ENCODE data around the gene NOTCH1.

Gene NOTCH1

GRCh38 chr9:136520053-136520540 is 25.8 kb downstream of the NOTCH1 start:
- Histone ChIP-seq H3K27me3 (ENCODE audit: insufficient read depth, low read length) (no peaks in the 10 kb centered on the region), H3K79me2 (ENCODE audit: control insufficient read depth, insufficient read depth, low read length, poor library complexity) (no peaks in the 10 kb centered on the region), H3K79me1 (ENCODE audit: low read length) (no peaks in the 10 kb centered on the region), H3K4me2 (ENCODE audit: low read length) (no peak overlapping the region), H2BK120ac (ENCODE audit: insufficient read depth, low read length, poor library complexity) (no peak overlapping the region), H2BK5ac (ENCODE audit: low read depth, low read length, poor library complexity) (no peak overlapping the region), H2BK12ac (ENCODE audit: low read length) (no peak overlapping the region), H3K36me3 (ENCODE audit: control insufficient read depth in 1 of 2, insufficient read depth in 2 of 2, low read length in 2 of 2) (peaks cover 27 to 38% of the 10 kb centered on the region in 2 experiments), H3K23ac (ENCODE audit: low read length) (no peak overlapping the region), H2AFZ (ENCODE audit: insufficient read depth, low read length, poor library complexity) (no peak overlapping the region), H3K18ac (ENCODE audit: low read length) (no peak overlapping the region), H3K9me3 (ENCODE audit: insufficient read depth, low read depth, low read length) (no peaks in the 10 kb centered on the region), H4K8ac (ENCODE audit: low read depth, low read length) (no peak overlapping the region), H3K14ac (ENCODE audit: low read length) (no peak overlapping the region), H3K27ac (ENCODE audit: low read depth, low read length) (no peak overlapping the region), H4K91ac (ENCODE audit: low read depth, low read length) (no peak overlapping the region), H3K9ac (ENCODE audit: low read length) (no peak overlapping the region), H3K4ac (ENCODE audit: low read depth, low read length) (no peak overlapping the region), H4K12ac (ENCODE audit: low read depth, low read length) (no peak overlapping the region), H2AK5ac (ENCODE audit: low read length) (no peak overlapping the region), H3K4me3 (ENCODE audit: low read depth, low read length) (no peak overlapping the region), H3K4me1 (ENCODE audit: control insufficient read depth in 1 of 2, insufficient read depth in 2 of 2, low read length in 2 of 2) (no peaks in the 10 kb centered on the region)
- DNase-seq: no peak
- no CpG with 5 or more reads among the region's 20 CpGs for WGBS (ENCODE audit: extremely low coverage, insufficient coverage, insufficient read length)

- DNase-seq: no peak
- H3K79me1 ChIP-seq (ENCODE audit: low read length): no peaks in the 10 kb centered on the region
- no peaks in the 10 kb centered on the region for H3K79me2 ChIP-seq (ENCODE audit: control insufficient read depth, insufficient read depth, low read length, poor library complexity)
- no peak overlapping the region for H4K12ac ChIP-seq (ENCODE audit: low read depth, low read length)
- peaks cover 34 to 42% of the 10 kb centered on the region in 2 experiments for H3K36me3 ChIP-seq (ENCODE audit: control insufficient read depth in 1 of 2, insufficient read depth in 2 of 2, low read length in 2 of 2)
- H3K14ac ChIP-seq (ENCODE audit: low read length): no peak overlapping the region
- H3K4me1 ChIP-seq (ENCODE audit: control insufficient read depth in 1 of 2, insufficient read depth in 2 of 2, low read length in 2 of 2): no peaks in the 10 kb centered on the region
- H2AFZ ChIP-seq (ENCODE audit: insufficient read depth, low read length, poor library complexity): no peak overlapping the region
- H3K4me2 ChIP-seq (ENCODE audit: low read length): no peak overlapping the region
- H3K27me3 ChIP-seq (ENCODE audit: insufficient read depth, low read length): no peaks in the 10 kb centered on the region
- H3K27ac ChIP-seq (ENCODE audit: low read depth, low read length): no peak overlapping the region
- no peak overlapping the region for H3K4me3 ChIP-seq (ENCODE audit: low read depth, low read length)
- H3K18ac ChIP-seq (ENCODE audit: low read length): no peak overlapping the region
- H2BK5ac ChIP-seq (ENCODE audit: low read depth, low read length, poor library complexity): no peak overlapping the region
- no peaks in the 10 kb centered on the region for H3K9me3 ChIP-seq (ENCODE audit: insufficient read depth, low read depth, low read length)
- no peak overlapping the region for H4K8ac ChIP-seq (ENCODE audit: low read depth, low read length)
- no peak overlapping the region for H2AK5ac ChIP-seq (ENCODE audit: low read length)
- no CpG with 5 or more reads among the region's 32 CpGs for WGBS (ENCODE audit: extremely low coverage, insufficient coverage, insufficient read length)
- H3K23ac ChIP-seq (ENCODE audit: low read length): no peak overlapping the region
- H2BK12ac ChIP-seq (ENCODE audit: low read length): no peak overlapping the region
- H4K91ac ChIP-seq (ENCODE audit: low read depth, low read length): no peak overlapping the region
- H2BK120ac ChIP-seq (ENCODE audit: insufficient read depth, low read length, poor library complexity): no peak overlapping the region
- H3K4ac ChIP-seq (ENCODE audit: low read depth, low read length): no peak overlapping the region
- no peak overlapping the region for H3K9ac ChIP-seq (ENCODE audit: low read length)
Observed at GRCh38 chr9:136519263-136520052, 26.4 kb downstream of the NOTCH1 start.

GRCh38 chr9:136518623-136519022 is 27.2 kb downstream of the NOTCH1 start:
- Histone ChIP-seq H3K9me3 (ENCODE audit: insufficient read depth, low read depth, low read length) (no peaks in the 10 kb centered on the region), H3K4ac (ENCODE audit: low read depth, low read length) (no peak overlapping the region), H2BK120ac (ENCODE audit: insufficient read depth, low read length, poor library complexity) (no peak overlapping the region), H3K27me3 (ENCODE audit: insufficient read depth, low read length) (no peaks in the 10 kb centered on the region), H3K36me3 (ENCODE audit: control insufficient read depth in 1 of 2, insufficient read depth in 2 of 2, low read length in 2 of 2) (peaks cover 40 to 44% of the 10 kb centered on the region in 2 experiments), H2BK5ac (ENCODE audit: low read depth, low read length, poor library complexity) (no peak overlapping the region), H3K9ac (ENCODE audit: low read length) (no peak overlapping the region), H3K79me2 (ENCODE audit: control insufficient read depth, insufficient read depth, low read length, poor library complexity) (no peaks in the 10 kb centered on the region), H2AFZ (ENCODE audit: insufficient read depth, low read length, poor library complexity) (no peak overlapping the region), H4K12ac (ENCODE audit: low read depth, low read length) (no peak overlapping the region), H3K14ac (ENCODE audit: low read length) (no peak overlapping the region), H2BK12ac (ENCODE audit: low read length) (no peak overlapping the region), H2AK5ac (ENCODE audit: low read length) (no peak overlapping the region), H4K8ac (ENCODE audit: low read depth, low read length) (no peak overlapping the region), H3K4me1 (ENCODE audit: control insufficient read depth in 1 of 2, insufficient read depth in 2 of 2, low read length in 2 of 2) (no peaks in the 10 kb centered on the region), H3K79me1 (ENCODE audit: low read length) (no peaks in the 10 kb centered on the region), H3K18ac (ENCODE audit: low read length) (no peak overlapping the region), H4K91ac (ENCODE audit: low read depth, low read length) (no peak overlapping the region), H3K23ac (ENCODE audit: low read length) (no peak overlapping the region), H3K4me3 (ENCODE audit: low read depth, low read length) (no peak overlapping the region), H3K4me2 (ENCODE audit: low read length) (no peak overlapping the region), H3K27ac (ENCODE audit: low read depth, low read length) (no peak overlapping the region)
- no CpG with 5 or more reads among the region's 18 CpGs for WGBS (ENCODE audit: extremely low coverage, insufficient coverage, insufficient read length)
- no peak for DNase-seq

- Histone ChIP-seq H3K23ac (ENCODE audit: low read length) (no peak overlapping the region), H3K9ac (ENCODE audit: low read length) (no peak overlapping the region), H3K4me3 (ENCODE audit: low read depth, low read length) (no peak overlapping the region), H3K79me1 (ENCODE audit: low read length) (no peaks in the 10 kb centered on the region), H3K4me1 (ENCODE audit: control insufficient read depth in 1 of 2, insufficient read depth in 2 of 2, low read length in 2 of 2) (no peaks in the 10 kb centered on the region), H2AFZ (ENCODE audit: insufficient read depth, low read length, poor library complexity) (no peak overlapping the region), H4K12ac (ENCODE audit: low read depth, low read length) (no peak overlapping the region), H4K8ac (ENCODE audit: low read depth, low read length) (no peak overlapping the region), H2BK12ac (ENCODE audit: low read length) (no peak overlapping the region), H2BK120ac (ENCODE audit: insufficient read depth, low read length, poor library complexity) (no peak overlapping the region), H3K9me3 (ENCODE audit: insufficient read depth, low read depth, low read length) (no peaks in the 10 kb centered on the region), H4K91ac (ENCODE audit: low read depth, low read length) (no peak overlapping the region), H3K4ac (ENCODE audit: low read depth, low read length) (no peak overlapping the region), H3K79me2 (ENCODE audit: control insufficient read depth, insufficient read depth, low read length, poor library complexity) (no peaks in the 10 kb centered on the region), H2BK5ac (ENCODE audit: low read depth, low read length, poor library complexity) (no peak overlapping the region), H3K27me3 (ENCODE audit: insufficient read depth, low read length) (no peaks in the 10 kb centered on the region), H3K27ac (ENCODE audit: low read depth, low read length) (no peak overlapping the region), H3K36me3 (ENCODE audit: control insufficient read depth in 1 of 2, insufficient read depth in 2 of 2, low read length in 2 of 2) (peaks cover 43 to 49% of the 10 kb centered on the region in 2 experiments), H3K18ac (ENCODE audit: low read length) (no peak overlapping the region), H3K14ac (ENCODE audit: low read length) (no peak overlapping the region), H2AK5ac (ENCODE audit: low read length) (no peak overlapping the region), H3K4me2 (ENCODE audit: low read length) (no peak overlapping the region)
- DNase-seq: no peak
- WGBS (ENCODE audit: extremely low coverage, insufficient coverage, insufficient read length): no CpG with 5 or more reads among the region's 17 CpGs
Observed at GRCh38 chr9:136517950-136518349, 27.9 kb downstream of the NOTCH1 start.
